ENCODE data around the gene ERBB4.
"Not testable (repeated sequence)": the region's sequence is repeated elsewhere in the genome, so short reads cannot be mapped to it uniquely, and the experiment has no call there.

ERBB4 gene

DNA sequence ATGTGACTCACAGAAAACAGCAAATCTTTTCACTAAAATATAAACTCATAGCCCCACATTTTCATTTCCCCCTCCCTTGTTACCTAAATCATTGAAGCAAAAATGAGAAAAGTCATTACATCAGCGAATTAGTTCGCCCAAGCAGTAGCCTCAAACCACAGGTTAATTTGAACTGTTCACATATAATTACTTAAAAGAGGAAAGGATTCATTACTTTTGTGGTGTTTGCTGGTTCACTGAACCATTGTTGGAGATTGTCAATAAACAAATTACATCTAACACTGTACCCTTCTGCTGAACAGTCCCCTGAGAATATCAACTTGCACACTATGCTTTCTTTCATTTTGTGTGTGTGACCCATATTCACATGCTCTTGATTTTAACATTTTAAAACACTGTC, 238.7 kb downstream of the ERBB4 start:
- DNase-seq (ENCODE audit: low read depth in 2 of 2), result no peak

DNA sequence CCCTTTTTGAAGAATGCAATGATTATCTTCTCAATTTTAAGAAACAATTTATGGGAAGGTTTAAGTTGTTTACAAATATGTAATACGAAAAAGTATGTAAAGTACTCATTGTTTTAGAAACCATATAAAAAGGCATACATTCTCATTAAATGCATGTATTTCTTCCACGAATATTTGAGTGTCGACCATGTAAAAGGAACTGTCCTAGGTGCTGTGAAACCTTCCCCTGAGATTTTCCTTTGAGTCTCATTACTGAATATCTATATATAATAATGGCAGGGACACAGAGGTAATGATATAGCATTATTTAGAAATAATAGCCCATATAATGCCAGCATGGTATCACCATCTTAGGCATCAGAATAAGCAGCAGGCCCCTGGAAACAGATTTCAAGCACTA, 239.3 kb downstream of the ERBB4 start:
- DNase-seq (ENCODE audit: low read depth in 2 of 2), result no peak

GRCh38 chr2:212295571-212295970, 243.0 kb downstream of the ERBB4 start:
- DNase-seq (ENCODE audit: low read depth in 2 of 2), result no peak

DNA sequence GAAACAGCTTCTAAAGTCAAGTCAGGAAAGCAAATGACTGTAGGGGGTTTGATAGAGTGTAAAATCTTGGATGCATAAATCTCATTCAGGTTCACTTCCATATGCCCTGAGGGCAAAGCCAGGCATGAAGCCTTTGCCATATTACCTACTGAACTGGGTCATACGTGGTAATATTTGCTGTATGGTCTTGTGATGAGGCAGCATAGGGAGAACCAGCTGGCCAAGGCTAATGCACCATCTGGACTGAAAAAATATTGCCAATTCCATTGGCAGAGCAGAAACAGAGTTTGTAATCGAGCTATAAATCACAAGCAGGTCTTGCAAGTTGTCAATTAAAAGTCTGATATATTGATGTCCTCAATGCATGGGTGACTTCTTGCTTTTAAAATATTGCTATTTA, 243.8 kb downstream of the ERBB4 start:
- DNase-seq (ENCODE audit: low read depth in 2 of 2), result no peak

DNA sequence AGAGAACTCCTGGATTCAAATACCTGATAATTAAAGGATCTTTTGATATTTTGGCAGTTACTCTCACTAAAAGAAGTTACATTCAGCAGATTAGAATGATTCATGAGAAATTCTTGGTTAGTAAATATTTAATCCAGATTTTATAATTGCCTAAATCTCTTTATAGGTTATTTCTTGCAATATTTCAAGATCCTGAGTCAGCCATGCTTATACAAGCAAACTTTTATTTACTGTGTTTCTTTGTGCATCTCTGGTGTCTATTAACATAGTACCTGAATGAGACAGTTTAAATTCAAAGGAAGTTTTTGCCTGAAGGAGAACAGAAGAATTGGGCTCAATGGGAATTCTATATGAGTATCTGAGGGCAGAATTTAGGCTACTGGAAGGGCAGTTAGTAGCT, 249.3 kb downstream of the ERBB4 start:
- DNase-seq (ENCODE audit: low read depth in 2 of 2), result no peak

DNA sequence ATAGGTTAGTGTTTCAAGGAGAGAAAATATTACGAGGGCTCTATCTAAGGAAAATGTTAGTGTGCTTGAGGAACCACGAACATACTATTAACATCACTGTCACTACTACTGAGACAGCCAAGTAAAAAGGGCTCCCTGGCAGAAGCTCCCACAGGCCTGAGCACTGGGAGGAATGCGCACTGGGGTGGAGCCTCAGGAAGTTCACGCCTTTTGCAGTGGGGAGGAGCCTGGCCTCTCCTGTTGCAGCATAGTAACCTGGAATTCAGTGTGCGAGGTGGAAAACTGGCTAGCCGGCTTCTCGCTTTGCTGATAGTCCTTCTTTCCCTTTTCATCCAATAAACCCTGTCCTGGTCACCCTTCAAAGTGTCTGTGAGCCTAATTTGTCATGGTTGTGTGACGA, 250.3 kb downstream of the ERBB4 start:
- no peak for DNase-seq (ENCODE audit: low read depth in 2 of 2)

- no peak for DNase-seq (ENCODE audit: low read depth in 2 of 2)
Measured at GRCh38 chr2:212284166-212284565, 254.4 kb downstream of the ERBB4 start.

DNA sequence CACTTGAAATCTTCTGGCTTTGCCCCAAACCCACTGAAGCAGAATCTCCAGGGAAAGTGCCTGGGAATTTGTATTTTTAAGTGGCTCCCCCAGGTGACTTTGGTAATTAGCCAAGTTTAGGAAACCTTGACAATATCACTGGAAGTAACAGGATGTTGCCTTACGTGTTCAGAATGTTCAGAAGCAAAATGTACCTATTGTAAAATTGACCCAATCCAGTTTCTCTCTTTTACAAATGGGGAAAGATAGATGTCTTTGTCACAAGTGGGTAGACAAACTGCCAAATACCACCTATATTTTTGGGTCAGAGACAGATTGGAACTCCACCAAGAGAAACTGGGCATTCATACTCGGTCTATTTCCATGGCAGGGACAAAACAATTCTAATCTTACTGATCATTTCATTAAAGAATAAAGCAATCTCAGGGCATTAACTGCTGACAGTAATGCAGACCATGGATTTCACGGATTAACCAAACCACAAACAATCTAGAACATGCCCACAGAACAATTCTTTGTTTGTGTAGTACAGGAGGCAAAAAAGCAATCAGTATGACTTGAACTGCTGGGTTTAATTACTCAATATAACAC, 255.8 kb downstream of the ERBB4 start:
- no peak for DNase-seq (ENCODE audit: low read depth in 2 of 2)

DNA sequence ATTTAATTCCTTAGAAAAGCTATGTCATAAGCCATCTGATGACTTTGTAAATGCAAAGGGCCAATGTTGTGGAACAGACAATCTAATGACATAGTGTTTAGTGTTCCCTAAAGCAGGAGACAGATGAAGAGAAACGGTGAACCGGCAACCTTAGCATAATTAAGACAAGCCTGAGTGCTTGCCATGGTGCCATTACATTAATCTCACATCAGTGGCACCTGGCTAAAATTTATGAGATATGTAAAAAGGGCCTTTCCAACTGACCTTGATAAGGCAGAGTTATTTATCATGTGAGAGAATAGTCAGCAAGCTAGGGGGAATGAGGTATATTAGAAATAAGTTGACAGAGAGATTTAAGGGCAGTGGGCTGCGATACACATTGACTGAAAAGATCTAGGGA, 261.8 kb downstream of the ERBB4 start:
- no peak for DNase-seq (ENCODE audit: low read depth in 2 of 2)

GRCh38 chr2:212274215-212274614, 264.4 kb downstream of the ERBB4 start:
- no peak for DNase-seq (ENCODE audit: low read depth in 2 of 2)

DNA sequence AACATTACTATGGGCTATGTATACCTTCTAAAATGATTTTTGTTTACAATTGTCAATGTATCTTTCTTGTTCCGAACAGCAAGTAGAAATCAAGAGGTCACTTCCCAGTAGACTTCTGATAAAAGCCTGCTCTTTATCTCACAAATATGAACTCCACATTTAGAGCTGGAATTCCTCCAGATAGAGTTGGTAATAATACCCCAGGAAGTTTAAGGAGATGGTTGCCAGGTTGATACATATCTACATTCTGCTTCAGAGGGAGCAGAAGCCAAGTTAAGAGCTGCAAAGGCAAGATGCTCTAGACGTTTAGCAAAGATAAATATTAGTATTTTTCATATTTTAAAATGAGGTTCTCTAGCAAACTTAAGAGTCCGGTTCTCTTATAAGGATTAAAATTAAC, 267.0 kb downstream of the ERBB4 start:
- no peak for DNase-seq (ENCODE audit: low read depth in 2 of 2)

- DNase-seq (ENCODE audit: low read depth in 2 of 2), result no peak
Measured at GRCh38 chr2:212269005-212269404, 269.6 kb downstream of the ERBB4 start.

DNA sequence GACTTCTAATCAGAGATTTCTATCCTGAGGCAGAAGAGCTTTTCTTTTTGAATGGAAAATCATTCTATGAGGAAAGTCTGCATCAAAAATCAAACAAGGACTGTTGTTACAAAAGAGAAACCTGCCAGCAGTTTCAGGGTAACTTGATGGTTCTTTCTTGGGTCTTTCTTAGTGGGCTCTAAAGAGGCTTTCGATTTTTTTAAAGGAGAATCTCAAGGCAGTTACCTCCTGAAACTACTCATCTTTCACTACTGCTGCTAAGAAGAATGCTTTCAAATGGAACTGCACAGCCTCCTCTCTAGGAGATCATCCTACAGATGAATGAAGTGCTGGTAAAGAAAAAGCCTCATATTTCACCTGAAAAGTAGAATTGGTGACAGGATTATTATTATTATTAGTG, 272.3 kb downstream of the ERBB4 start:
- DNase-seq (ENCODE audit: low read depth in 2 of 2), result no peak

DNA sequence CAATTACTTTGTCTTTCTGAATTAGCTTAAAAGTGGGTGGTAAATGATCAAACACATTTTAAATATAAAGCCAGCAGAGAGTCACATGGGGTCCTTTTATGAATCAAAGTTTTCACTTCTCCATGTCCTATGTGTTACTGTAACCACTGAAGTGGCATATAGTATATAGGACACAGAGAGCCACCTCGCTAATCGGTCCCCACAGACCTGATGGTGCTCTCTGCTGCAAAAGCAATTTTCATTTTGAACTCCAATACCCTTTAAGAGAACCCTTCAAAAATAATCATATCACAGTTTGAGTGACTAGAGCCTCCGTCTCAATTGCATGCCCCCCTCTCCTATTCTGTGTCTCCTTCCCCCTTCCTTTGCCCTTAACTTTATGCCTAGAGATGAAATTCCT, 272.8 kb downstream of the ERBB4 start:
- no peak for DNase-seq (ENCODE audit: low read depth in 2 of 2)

- DNase-seq (ENCODE audit: low read depth in 2 of 2), result no peak
Measured at GRCh38 chr2:212264187-212264586, 274.4 kb downstream of the ERBB4 start.

DNA sequence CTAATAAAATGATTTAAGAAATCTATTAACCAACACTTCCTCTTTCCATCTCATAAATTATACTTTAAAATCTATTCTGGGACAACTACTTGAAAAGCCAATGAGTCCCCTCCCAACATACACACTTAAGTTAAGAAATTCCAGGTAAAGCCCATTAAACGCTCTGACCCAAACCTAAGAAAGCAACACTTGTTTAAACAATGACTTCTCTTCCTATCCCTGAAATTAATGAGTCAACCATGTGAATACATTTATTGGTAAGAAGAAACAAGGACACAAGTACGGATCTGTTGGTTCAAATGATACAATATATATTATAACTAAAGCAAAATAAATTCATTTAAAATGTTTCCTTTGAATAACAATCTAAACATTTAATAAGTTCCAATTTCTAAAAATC, 279.4 kb downstream of the ERBB4 start:
- no peak for DNase-seq (ENCODE audit: low read depth in 2 of 2)

GRCh38 chr2:212254339-212254738, 284.3 kb downstream of the ERBB4 start:
- no peak for DNase-seq (ENCODE audit: low read depth in 2 of 2)

DNA sequence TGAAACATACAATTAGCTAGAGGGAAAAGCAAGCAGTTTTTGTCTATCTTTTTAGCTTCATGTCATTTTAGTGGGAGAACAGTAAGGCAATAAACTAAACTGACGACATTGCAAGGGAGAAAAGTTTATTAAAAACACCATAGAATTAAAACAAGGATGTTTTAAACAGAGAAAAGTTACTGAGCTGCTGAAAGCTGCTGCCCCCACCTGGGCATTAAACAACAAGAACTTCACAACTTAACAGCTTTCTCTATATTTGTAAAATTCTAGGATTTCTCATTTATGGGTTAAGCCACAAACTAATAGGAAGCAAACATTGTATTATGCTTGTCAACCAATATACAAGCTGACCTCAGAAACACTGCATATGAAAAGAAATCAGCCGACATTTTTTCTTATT, 289.2 kb downstream of the ERBB4 start:
- DNase-seq (ENCODE audit: low read depth in 2 of 2), result no peak

DNA sequence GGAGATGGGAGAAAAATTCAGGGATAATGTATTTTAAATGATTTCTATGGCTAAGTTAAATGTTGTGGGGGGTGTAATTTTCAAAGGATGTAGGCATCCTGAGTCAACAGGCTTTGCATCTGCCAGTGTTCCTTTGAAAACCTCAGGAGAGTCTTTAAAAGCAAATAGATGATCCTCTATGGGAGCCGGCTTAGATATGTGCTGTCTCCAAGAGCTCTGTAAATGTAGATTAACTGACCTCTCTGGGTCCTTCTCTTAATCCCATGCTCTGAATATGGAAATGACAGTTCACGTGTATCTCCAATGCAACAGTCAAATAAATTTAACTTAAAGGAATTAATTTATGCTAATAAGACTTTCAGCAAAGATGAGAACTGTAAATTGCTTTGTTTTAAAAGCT, 292.7 kb downstream of the ERBB4 start:
- DNase-seq (ENCODE audit: low read depth in 2 of 2), result no peak

DNA sequence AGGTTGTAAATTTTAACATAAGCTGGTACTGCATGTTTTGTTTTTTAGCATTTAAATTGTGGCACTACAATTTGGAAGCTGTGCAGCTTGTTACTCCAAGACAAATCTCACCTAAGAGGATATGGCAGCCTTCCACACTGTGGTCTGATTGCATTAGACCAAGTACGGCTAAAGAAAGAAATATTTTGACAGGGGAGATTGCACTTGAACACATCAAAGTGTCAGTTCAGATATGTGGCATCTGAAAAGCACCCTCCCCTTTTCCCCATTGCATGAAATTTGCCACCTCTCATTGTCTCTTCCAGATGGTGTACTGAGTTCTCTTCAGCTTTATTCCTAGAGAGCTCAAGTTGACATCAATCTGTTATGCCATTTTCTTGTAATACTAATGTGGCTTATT, 295.9 kb downstream of the ERBB4 start:
- no peak for DNase-seq (ENCODE audit: low read depth in 2 of 2)

DNA sequence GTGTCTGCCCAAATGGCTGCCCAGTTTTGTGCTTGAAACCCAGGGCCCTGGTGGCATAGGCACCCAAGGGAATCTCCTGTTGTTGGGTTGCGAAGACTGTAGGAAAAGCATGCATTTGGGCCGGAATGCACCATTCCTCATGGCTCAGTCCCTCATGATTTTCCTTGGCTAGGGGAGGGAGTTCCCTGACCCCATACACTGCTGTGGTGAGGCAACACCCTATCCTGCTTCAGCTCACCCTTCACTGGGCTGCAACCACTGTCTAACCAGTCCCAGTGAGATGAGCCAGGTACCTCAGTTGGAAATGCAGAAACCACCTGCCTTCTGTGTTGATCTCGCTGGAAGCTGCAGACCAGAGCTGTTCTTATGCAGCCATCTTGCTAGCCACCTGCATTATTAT, 300.4 kb downstream of the ERBB4 start:
- DNase-seq (ENCODE audit: low read depth in 2 of 2), result not testable (repeated sequence)

GRCh38 chr2:212237350-212238095, 301.1 kb downstream of the ERBB4 start:
- no peak for DNase-seq (ENCODE audit: low read depth in 2 of 2)

GRCh38 chr2:212228743-212229171, 309.8 kb downstream of the ERBB4 start:
- no peak for DNase-seq (ENCODE audit: low read depth in 2 of 2)

DNA sequence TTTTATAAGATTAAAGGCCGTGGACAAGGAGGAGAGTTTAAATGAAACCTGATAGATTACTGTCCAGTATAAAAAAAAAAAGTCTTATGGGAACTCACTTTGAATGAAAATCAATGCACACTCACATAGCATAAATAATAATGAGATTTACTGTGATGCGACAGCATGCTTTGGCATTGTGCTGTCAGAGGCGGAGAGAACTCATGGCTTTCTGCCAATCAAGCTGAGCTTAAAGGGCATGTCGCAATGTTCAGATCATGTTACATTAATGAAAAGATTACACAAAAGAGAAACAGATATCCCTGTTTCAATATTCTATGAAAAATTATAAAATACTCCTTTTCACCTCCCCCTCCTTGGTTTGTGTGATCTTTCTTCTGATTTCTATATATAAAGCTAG, 310.8 kb downstream of the ERBB4 start:
- DNase-seq (ENCODE audit: low read depth in 2 of 2), result no peak

Measured in stimulated activated CD8-positive, alpha-beta memory T cell treated with anti-CD3 and anti-CD28 coated beads, Interleukin-15, amount 100 ng/mL, for 4 hours (primary cell).